Colonic mucosa (tissue), 4 donors: ENCODE measurements around the gene PDE1C. TPM values are rescaled to one million over a fixed set of nuclear protein-coding genes. Genes with fewer than 3 reads are reported as not detected.

Experiments
- DNase-seq: peaks from one replicate; pipeline ENCODE4 v3.0.0-alpha.2; 2020
- H3K27ac ChIP-seq: fragments of 200-600 bp; one replicate; pipeline ENCODE4 v1.8.0; 2021
- H3K27me3 ChIP-seq: fragments of 200-600 bp; one replicate; pipeline ENCODE4 v1.8.0; 2021
- H3K36me3 ChIP-seq: fragments of 200-600 bp; one replicate; pipeline ENCODE4 v1.8.0; 2021
- H3K4me1 ChIP-seq: fragments of 200-600 bp; one replicate; pipeline ENCODE4 v1.8.0; 2021; ENCODE audit warnings: mild to moderate bottlenecking
- H3K4me3 ChIP-seq: fragments of 200-600 bp; one replicate; pipeline ENCODE4 v1.8.0; 2021
- H3K9ac ChIP-seq, 2 donors: one replicate each; pipeline ENCODE4 v1.7.0; 2013; ENCODE audit warnings: control low read depth in 2 of 2, low read depth in 2 of 2, low read length in 2 of 2
- H3K9me3 ChIP-seq: fragments of 200-600 bp; one replicate; pipeline ENCODE4 v1.8.0; 2021
- intact Hi-C: fragments of 100-400 bp; cut with DNase I; formaldehyde crosslinking; loops from one replicate; pipeline ENCODE4 v1.14.1; 2022
- total RNA-seq, 2 donors: library from RNA; stranded (reverse); fragmentation: NEBNext Ultra II Directional in 1 of 2; extraction: Animal tissue kit (Norgen Biotek cat#: 25700) in 1 of 2; gene quantifications; one replicate each; pipeline ENCODE4 v1.2.1, GENCODE V29; 2021
- TF ChIP-seq, protein P1 (sequence below): fragments of 200-600 bp; IDR thresholded peaks from one replicate; pipeline ENCODE4 v1.8.0; 2022; ENCODE audit warnings: antibody characterized with exemption, mild to moderate bottlenecking
- donor health status: healthy.
- donor health status: DM: no; HTN: no; CAD: no.
- donor health status: DM: no; HTN: no; CAD: no.

Gene PDE1C
- total RNA-seq, 2 donors from 2014 or later = 1.2 to 2.7 TPM

- intact Hi-C loops = no loop called here
- Histone ChIP-seq H3K9ac (no peak overlapping the region), H3K36me3 (no peaks in the 10 kb centered on the region), H3K27me3 (no peaks in the 10 kb centered on the region), H3K4me1 (no peaks in the 10 kb centered on the region), H3K27ac (no peak overlapping the region), H3K9me3 (no peaks in the 10 kb centered on the region), H3K4me3 (no peak overlapping the region)
- DNase-seq = no peak
- TF ChIP-seq, protein P1, sequence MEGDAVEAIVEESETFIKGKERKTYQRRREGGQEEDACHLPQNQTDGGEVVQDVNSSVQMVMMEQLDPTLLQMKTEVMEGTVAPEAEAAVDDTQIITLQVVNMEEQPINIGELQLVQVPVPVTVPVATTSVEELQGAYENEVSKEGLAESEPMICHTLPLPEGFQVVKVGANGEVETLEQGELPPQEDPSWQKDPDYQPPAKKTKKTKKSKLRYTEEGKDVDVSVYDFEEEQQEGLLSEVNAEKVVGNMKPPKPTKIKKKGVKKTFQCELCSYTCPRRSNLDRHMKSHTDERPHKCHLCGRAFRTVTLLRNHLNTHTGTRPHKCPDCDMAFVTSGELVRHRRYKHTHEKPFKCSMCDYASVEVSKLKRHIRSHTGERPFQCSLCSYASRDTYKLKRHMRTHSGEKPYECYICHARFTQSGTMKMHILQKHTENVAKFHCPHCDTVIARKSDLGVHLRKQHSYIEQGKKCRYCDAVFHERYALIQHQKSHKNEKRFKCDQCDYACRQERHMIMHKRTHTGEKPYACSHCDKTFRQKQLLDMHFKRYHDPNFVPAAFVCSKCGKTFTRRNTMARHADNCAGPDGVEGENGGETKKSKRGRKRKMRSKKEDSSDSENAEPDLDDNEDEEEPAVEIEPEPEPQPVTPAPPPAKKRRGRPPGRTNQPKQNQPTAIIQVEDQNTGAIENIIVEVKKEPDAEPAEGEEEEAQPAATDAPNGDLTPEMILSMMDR = no peak
These were observed 17.0 kb downstream of the PDE1C start for GRCh38 chr7:32053204-32053603.

DNA sequence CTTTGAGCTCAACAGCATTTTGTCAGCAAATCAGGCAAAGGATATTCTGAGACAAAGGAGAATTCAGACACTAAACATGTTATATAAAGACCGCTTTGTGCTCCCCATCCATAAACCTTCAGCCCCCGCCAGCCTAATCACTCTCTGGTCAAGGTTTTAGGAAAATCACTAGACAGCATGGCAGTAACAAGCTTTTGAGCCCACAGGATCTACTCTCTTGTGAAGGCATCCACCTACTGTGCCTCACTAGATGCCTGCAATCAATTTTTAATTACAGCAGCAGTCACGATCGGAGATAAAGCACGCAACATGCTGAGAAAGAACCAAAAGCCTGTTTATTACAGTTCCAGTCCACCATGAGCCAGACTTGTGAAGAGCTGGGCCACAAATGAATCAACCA, 19.1 kb downstream of the PDE1C start:
- Histone ChIP-seq H3K9ac (no peak overlapping the region), H3K4me3 (no peak overlapping the region), H3K27me3 (no peaks in the 10 kb centered on the region), H3K4me1 (no peaks in the 10 kb centered on the region), H3K36me3 (no peaks in the 10 kb centered on the region), H3K9me3 (no peaks in the 10 kb centered on the region), H3K27ac (no peak overlapping the region)
- intact Hi-C loops = no loop called here
- TF ChIP-seq, protein P1 = no peak
- DNase-seq = no peak

DNA sequence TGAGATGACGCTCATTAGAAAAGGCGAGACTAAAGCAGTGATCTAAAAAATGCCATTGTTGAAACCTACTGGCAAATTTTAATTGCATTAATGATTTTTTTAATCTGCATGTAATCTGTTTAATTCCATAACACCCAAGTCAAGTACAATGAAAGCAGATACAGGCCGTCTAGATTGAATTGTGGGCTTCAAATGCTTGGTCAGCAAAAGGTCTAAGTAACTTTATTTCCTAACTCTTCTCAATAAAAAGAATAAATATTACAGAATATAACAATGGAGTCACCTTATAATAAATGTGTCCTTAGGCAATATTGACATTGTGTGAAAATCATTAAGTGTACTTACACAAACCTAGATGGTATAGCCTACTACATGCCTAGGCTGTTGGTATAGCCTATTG, 20.6 kb downstream of the PDE1C start:
- intact Hi-C loops = no loop called here
- DNase-seq = no peak
- no peaks in the 10 kb centered on the region for H3K9me3 ChIP-seq
- no peak overlapping the region for H3K4me3 ChIP-seq
- H3K36me3 ChIP-seq = no peaks in the 10 kb centered on the region
- no peaks in the 10 kb centered on the region for H3K27me3 ChIP-seq
- TF ChIP-seq, protein P1 = no peak
- H3K27ac ChIP-seq = no peak overlapping the region
- H3K9ac ChIP-seq = no peak overlapping the region
- no peaks in the 10 kb centered on the region for H3K4me1 ChIP-seq

GRCh38 chr7:32048970-32049491, 21.2 kb downstream of the PDE1C start:
- Histone ChIP-seq H3K36me3 (no peaks in the 10 kb centered on the region), H3K9ac (no peak overlapping the region), H3K27me3 (no peaks in the 10 kb centered on the region), H3K9me3 (no peaks in the 10 kb centered on the region), H3K4me3 (no peak overlapping the region), H3K4me1 (no peaks in the 10 kb centered on the region), H3K27ac (no peak overlapping the region)
- no peak for DNase-seq
- intact Hi-C loops = no loop called here
- TF ChIP-seq, protein P1 = no peak

- H3K4me3 ChIP-seq = no peak overlapping the region
- no peaks in the 10 kb centered on the region for H3K36me3 ChIP-seq
- H3K27me3 ChIP-seq = no peaks in the 10 kb centered on the region
- intact Hi-C loops = no loop called here
- DNase-seq = no peak
- TF ChIP-seq, protein P1 = no peak
- no peaks in the 10 kb centered on the region for H3K4me1 ChIP-seq
- no peak overlapping the region for H3K9ac ChIP-seq
- no peaks in the 10 kb centered on the region for H3K9me3 ChIP-seq
- H3K27ac ChIP-seq = no peak overlapping the region
These were observed 22.4 kb downstream of the PDE1C start for GRCh38 chr7:32047801-32048200.

- DNase-seq = no peak
- Histone ChIP-seq H3K9ac (no peak overlapping the region), H3K27ac (no peak overlapping the region), H3K4me1 (no peaks in the 10 kb centered on the region), H3K36me3 (no peaks in the 10 kb centered on the region), H3K4me3 (no peak overlapping the region), H3K27me3 (no peaks in the 10 kb centered on the region), H3K9me3 (no peaks in the 10 kb centered on the region)
- intact Hi-C loops = no loop called here
- TF ChIP-seq, protein P1 = no peak
These were observed 23.1 kb downstream of the PDE1C start for GRCh38 chr7:32047075-32047474.
